Muscle of arm (tissue), 12 donors: ENCODE results near the gene TGM2. TPM values are rescaled to one million over a fixed set of nuclear protein-coding genes. Genes with fewer than 3 reads are reported as not detected.

Source experiments
- DNase-seq: peaks from one replicate; pipeline ENCODE4 v3.0.0-alpha.2; 2013
- polyA plus RNA-seq, 12 donors: library from polyadenylated mRNA; unstranded; fragments of 120-200 nt; gene quantifications; one replicate each; pipeline ENCODE4 v1.2.1, GENCODE V29; 2013; ENCODE audit not compliant: insufficient read length in 12 of 12

The TGM2 gene
- polyA plus RNA-seq, 12 donors: 9.5 to 71.6 (median 12.8) TPM; not detected in 1

DNA sequence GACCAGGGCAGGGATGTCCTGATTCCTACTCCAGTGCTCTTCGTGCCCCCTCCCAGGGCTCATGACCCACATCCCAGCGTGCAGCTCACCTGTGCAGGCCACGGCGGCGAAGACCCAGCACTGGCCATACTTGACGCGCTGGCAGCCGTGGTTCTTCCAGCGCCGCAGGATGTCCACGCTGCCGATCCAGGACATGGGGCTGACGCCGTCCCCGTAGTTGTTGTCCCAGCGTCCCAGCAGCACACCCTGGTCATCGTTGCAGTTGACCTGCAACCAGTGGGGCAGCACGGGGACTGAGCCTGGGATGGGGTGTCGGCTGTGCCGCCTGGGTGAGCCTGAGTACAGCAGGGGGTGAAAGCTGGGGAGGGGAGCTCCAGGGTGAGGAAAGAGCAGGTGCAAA is 18.4 kb downstream of the TGM2 start:
- DNase-seq: no peak

DNA sequence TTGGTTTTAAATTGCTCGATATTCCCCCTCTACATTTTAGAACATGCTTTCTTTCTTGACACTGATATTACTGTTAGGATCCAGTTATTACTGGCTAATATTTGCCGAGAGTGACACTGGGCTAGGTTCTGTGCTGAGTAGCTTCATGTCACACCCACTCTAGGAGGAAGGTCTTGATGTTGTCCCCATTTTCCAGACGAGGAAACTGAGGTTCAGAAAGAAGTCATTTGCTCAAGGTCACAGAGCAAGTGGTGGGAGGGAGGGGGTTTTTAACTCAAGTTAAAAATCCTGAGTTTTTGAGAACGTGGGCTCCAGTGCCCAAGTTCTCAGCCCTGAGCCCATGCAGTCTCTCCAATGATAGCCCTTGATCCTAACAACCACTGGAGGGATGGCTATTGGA is 18.9 kb downstream of the TGM2 start:
- DNase-seq: no peak

DNA sequence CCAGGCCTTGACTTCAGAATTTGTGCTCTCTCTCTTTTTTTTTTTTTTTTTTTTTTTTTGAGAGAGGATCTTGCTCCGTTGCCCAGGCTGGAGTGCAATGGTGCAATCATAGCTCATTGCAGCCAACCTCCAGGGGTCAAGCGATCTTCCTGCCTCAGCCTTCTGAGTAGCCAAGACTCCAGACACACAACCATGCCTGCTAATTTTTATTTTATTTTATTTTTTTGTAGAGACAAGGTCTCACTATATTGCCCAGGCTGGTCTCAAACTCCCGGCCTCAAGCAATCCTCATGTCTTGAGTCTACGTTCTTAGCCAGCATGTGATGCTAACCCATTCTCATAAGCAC is 19.4 kb downstream of the TGM2 start:
- DNase-seq: no peak

DNA sequence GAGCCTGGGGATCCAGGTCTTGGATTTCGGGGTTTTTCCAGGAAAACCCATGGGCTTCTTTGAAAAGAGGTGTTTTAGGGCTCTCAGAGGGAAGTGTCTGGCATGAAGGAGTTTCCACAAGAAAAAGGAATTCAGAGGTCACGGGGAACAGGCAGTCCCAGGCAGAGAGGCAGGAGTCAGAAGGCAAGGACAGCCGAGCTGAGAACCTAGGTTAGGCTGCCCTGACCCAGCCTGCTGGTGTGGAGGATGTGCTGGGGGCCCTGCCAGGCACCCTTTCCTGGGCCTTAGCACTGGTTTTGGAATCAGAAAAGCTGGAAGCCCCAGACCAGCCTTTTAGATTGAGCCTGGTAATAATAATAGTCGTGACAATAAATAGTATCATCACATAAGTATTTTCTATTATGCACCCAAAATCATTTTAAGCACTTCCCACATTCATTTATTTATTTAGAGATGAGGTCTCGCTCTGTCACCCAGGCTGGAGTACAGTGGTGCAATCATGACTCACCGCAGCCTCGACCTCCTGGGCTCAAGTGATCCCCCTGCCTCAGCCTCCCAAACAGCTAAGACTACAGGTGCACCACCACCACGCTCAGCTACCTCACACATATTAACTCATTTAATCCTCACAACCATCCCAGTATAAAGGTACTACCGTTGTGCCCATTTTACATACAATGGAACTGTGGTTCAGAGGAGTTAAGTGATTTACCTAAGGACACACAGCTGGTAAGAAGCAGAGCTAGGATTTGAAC is 19.9 kb downstream of the TGM2 start:
- no peak for DNase-seq

DNA sequence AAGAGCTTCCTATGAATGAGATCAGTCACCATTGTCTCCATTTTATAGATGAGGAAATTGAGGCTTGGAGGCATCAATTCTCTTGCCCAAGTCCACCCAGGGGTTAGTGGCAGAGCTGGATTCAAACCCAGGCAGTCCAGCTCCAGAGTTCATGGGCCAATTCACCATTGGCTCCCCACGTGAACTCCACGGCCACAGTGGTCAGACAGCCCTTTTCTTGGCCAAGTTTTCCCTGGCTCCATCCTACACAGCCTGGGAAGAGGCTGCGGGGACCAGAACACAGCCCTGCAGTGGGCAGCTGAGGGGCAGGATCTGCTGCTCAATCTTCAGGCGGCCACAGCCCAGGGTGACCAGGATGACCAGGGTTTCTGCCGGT is 20.5 kb downstream of the TGM2 start:
- no peak for DNase-seq

DNA sequence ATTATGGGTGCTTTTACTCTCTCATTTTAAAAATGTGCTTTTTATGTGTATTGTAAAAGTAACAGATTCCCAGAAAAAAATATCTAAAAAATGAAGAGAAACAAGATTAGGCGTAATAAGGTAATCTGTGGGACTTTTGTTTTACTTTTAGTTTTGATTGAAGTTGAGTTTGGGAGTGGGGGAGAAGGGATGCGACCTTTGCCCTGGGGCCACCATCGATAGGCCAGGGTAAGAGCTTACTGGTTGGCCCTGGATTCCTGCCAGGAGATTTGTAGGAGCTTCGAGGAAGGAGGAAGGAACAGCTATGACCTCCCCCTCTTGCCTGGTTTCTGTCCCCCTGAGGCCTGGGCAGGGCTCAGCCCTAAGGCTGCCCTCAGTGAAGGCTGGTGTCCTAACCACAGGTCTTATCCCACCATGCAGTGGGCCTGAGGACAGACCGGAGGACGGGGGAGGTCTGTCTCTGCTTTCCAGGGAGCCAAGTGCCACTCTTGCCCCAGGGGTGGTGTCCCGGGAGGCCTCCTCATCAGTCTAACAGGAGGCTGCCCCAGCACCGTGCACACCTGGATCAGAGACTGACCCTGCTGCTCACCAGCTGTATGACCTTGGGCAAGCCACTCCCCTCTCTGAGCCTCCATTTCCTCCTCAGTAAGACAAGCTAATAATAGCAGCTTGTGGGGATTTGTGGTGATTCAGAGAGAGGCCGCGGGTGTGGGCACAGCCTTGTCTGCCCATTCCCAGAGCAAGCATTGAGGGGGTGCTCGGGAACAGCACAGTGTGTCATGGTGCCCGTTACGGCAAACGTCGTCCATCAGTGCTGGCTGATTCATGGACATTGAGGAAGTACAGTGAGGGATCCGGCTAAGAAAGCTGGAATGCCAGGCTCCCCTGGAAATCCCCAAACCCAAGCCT is 21.2 kb downstream of the TGM2 start:
- DNase-seq: no peak

DNA sequence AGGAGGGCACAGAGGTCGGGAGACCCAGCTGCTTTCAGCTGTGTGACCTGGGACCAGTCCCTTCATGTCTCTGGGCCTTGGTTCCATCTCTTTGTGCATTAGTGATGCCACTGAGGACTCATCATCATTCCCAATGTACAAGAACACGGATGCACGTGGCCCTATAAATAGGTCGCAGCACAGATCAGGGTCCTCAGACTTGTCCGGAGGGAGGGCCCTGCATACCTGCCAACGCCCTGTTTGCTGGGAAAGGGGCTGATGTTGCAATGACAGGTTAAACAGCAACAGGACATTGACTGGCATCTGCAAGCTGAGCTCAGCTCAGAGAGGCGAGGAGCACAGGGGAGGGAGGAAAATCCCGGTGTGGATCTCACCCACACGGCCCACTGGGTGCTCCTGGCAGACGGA is 21.8 kb downstream of the TGM2 start:
- DNase-seq: no peak

DNA sequence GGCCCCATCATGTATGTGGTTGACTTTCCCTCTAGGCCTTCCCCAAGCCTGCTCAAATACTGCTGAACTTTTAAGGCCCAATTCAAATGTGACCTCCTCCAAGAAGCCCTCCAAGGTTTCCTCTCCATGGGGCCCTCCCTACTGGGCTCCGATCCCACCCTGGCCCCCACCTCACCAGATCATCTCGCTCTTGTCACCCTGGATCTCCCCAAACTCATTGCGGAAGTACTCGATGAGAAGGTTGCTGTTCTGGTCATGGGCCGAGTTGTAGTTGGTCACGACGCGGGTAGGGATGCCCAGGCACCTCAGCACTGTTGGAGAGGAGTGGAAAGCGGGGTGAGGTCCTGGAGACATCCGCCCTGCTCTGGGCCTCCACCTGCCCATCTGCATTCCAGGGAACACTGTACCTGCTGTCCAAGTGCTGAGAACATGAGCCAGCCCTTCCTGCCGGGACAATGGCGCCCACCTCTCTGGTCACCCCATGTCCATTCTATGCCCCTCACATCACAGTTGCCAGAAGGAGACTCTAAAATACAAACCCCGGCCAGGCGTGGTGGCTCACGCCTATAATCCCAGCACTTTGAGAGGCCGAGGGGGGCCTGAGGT is 23.1 kb downstream of the TGM2 start:
- DNase-seq: no peak

DNA sequence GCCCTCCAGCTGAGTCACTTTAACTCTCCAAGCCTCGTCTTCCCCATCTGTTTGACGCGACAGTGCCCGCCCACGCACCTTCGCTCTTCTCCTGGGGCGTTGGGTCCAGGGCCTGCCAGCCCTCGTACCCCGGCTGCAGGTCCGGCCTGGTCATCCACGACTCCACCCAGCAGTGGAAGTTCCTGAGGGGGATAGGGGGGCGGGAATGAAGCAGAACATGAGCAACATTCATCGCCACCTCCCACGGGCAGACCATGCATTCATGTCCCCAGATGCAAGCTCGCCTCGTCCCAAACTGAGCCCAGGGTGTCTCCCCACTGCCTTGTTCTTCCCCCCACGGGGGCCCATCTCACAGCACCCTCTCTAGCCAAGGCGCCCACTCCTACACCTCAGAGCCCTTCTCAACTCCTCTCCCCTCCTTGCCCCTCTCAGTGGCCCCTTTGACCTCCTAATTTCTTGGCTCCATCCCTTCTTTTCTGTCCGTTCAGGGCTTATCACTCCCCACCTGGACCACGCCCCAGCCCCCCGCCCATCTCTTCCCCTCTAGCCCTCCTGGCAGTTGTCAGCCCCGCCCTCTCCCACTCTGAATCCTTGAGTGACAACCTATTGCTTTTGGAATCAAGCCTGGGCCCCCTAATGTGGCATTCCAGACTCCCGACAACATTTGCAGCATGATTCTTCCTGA is 23.7 kb downstream of the TGM2 start:
- DNase-seq: no peak

DNA sequence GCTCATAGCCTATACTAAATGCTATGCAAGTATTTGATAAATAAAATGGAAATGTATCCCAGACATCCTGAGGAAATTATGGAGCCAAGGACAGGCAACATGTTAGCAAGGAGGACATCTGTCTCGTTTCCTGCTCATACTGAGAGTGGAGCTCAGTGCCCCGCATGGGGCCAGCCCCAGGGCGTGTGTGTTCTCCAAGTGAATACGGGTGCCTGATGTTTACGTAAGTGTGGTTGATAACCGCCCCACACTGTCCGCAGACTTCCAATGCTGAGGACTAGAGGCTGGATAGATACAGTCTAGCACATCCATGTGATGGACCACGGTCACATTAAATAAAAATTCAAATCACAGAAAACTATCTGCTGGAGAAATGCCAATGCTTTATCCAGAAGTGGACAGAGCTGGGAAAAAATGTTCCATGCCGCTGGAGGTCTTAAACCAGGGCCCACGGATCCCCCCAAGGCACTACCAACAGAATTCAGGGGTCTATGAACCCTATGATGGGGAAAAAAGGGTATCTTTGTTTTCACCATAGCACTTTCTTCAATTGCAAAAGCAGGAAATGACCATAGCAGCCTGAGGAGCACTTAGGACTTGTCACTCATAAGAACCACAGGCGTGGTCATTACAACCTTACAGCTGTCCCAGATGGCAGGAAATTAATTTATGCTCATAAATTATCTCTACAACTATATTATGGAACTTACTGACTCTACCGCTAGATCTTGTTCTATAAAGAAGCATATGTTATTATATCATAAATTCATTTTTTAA is 24.9 kb downstream of the TGM2 start:
- no peak for DNase-seq

DNA sequence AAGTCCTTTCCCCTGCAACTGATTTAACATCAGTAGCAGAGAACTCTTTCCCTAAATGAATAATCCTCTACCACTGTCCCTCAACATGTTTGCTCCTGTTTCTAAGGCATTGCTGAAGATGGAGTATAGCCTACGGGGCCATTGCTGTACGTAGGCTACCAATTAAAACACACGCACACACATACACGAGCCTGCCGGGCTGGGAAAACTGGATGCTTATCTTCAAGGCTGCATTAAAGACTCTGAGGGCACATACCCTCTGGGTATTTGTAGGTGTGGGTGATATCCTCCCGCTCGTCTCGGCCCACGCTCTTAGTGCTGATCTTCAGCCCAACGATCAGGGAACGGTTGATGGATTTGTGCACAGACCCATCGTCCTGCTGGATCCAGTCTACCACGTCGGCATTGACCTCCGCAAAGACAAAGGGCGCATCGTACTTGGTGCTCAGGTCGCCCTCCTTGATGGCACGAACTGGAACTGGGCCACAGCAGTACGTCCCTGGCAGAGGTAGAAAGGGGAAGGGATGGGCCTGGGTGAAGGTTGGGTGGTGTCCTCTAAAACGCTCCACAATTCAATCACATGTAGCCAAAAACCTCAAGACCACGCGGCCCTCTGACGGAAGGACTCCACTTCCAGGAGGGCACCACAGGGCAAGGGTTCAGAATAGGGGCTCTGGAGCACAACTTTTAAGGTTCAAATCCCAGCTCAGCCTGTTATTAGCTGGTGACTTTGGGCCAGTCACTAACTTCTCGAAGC is 25.7 kb downstream of the TGM2 start:
- no peak for DNase-seq

DNA sequence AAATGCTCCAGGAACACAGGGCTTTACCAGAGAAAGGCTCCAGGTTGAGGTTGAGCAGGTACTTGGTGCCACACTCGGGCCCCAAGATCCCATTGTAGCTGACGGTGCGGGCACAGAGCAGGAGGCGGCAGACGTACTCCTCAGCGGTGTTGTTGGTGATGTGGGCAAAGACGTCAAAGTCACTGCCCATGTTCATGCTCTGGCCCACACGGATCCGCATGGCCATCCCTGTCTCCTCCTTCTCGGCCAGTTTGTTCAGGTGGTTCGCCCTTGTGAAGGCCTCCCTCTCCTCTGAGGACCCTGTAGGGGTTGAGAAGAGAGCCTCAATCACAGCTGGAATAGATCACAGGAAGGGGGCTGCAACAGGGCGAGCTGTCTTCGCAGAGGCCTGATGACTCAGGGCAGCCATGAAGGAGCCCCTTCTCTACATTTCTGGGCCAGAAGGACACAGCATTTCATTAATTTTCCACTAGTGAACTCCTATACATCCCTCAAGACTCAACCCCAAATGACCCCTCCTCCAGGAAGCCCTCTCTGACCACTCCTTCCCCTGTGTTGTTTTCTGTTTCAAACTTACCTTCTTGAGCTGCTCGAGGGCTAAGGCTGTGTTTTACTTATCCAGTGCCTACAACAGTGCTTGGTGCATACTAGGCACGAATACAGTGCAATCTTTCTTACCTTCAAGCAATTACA is 26.8 kb downstream of the TGM2 start:
- no peak for DNase-seq

DNA sequence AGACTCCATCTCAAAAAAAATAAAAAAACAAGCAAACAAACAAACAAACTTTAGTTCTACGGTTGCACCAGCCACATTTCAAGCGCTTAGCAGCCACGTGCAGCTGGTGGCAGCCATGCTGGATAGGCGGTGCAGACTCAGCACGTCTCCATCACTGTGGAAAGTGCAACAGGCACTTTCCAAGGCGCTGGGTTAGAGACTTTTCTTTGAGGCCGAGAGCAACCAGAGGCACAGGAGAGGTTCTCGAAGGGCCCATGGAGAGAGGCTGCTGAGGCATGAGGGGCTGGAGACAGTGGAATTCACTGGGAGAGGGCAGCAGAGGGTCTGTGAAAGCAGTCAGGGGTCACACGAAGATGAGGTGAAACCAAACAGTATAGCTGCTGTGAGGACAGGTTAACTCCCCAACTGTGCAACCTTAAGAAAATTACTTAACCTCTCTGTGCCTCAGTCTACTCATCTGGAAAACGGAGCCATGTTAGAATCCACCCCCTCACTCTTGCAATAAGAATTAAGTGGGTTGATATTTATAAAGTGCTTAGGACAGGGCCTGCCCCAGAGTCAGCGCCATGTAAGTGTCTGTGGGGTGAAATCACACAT is 27.5 kb downstream of the TGM2 start:
- DNase-seq: no peak

DNA sequence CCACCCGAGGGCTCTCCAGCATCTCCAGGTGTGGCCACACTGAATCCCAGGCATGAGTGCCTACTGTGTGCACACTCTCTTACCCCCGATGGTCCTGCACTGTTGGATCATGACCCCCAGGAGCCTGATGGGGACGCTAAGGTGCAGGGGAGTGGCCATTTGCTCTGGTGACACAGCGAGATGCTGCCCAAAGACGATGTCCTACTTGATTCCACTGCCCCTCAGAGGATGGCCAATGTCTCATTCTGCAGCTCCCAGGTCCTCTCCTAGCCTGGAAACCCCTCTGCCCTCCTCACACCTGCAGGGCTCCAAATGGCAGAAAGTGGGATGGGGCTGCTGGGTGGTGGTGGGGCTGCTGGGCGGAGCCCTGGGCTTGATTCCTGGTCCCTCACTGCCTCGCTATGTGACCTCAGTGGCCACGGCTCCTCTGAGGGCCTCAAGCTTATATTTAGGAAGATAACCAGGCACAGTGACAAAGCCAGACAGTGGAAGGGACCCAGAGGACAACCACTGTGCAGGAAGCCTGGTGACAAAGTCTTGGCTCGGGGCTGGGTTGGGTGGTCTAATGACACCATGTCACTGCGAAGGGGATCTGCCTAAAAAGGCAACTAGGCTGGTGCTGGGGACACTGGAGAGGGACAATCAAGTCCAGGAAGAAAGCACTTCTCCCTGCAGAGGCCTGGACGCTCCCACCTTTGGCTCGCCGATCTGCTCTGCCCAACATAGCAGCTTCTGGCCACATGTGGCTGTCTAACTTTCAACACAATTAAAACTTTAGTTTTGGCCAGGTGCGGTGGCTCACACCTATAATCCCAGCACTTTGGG is 28.4 kb downstream of the TGM2 start:
- no peak for DNase-seq

DNA sequence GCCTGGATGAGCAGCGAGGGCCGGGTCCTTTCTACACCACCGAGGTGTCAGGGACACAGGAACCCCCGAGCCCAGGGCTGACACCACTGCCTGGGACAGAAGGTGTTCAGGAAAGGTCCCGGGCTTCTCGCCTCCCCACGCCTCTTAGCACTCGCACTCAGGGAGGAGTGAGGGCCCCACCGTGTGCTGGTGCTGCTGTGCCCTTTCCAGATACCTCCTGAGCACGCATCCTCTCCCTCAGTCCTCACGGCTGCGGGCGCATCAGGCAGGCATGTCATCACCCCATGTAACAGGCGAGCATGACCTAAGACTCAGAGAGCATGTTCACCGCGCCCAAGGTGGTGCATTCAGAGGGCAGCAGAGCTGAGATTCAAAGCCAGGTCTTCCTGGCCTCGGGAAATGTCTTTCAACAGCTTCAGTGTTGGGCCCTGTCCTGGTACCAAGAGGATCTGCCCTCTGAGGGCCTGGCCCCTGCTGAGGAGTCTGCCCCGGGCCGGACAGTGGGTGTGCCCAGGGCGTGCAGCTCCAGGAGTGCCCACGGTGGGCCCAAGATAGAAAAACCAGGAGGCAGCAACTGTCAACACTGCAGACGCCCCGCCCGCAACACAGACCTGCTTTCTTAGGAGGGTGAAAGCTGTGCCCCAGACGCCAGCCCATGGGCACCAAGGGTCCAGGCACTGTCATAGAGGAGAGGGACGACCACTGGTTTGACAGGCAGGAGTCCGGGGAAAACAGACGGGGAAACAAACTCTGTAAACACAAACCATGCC is 29.2 kb downstream of the TGM2 start:
- DNase-seq: no peak

DNA sequence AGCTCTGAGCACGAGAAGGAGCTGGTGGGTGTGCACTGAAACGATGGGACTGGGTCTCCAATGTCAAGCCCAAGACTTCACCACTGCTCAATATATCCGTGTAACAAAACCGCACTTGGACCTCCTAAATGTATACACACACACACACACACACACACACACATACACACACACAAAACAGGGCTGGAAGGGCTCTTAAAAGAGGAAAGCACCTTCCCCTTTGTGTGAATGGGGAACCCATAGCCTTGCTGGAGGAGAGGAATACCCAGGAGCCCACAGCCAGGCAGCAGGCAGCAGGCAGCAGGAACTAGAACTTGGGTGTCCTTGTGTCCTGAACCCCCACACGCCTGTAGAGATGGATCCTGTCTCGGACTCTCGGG is 29.8 kb downstream of the TGM2 start:
- DNase-seq: no peak

DNA sequence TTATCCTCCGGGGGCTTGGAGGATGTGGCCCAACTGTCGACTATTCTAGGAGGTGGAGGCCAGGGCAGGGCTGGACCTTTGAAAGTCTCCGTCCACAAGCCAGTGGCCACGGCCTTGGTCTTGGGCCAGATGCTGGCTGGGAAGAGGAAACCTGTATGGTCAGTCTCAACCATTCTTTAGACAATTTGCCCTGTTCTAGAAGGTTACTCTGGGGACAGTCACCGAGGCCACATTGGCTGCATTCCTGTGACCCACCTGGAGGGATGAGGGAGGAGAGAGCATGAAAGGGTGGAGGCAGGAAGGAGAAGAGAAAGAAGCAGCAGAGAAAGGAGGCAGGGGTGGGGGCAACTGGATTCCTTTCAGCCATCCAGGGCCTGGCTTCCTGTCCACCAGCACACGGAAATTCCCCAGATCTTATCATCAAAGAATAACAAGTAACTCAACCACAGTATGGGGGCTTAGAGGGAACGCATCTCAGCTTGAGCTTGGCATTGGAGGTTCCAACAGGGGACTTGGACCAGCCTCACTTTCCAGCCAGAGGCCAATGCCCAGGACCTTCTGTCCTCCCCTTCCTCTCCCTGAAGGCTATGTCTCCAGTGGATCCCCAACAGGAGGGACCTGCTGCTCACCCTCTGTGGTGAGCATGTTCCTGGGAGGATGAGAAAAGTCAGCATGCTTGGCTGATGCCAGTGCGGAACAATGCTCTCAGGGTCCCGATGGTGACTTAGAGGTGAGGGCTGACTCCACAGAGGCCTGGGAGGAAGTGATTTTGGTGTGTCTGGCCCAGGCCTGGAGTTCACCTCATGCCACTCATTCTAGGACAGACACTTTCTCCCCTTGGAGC is 30.4 kb downstream of the TGM2 start:
- DNase-seq: no peak
